Omental fat pad (tissue), 4 donors: ENCODE measurements around the gene FAM131C. TPM values are rescaled to one million over a fixed set of nuclear protein-coding genes. Genes with fewer than 3 reads are reported as not detected.

Source experiments
- ATAC-seq: fragments of 150-250 bp; one replicate; pipeline ENCODE4 v1.9.1; 2016; ENCODE audit warnings: mild to moderate bottlenecking, moderate library complexity; ENCODE audit not compliant: low FRiP score
- DNase-seq: peaks from one replicate; pipeline ENCODE4 v3.0.0-alpha.2; 2019; ENCODE audit warnings: low spot score
- CTCF ChIP-seq, 3 donors: fragments of 450-650 bp; IDR thresholded peaks; one replicate each; pipeline ENCODE4 v1.5.1; 2016 to 2017; ENCODE audit warnings: antibody characterized with exemption in 3 of 3, mild to moderate bottlenecking in 3 of 3, moderate library complexity in 2 of 3
- total RNA-seq, 4 donors: library from RNA; depleted of rRNA; stranded (reverse); fragments of >200 nt; gene quantifications; one replicate each; pipeline ENCODE4 v1.1.0, GENCODE V29; 2016

The FAM131C gene
- total RNA-seq, 4 donors from 2014 or later, result not detected

- ATAC-seq, result no peak
- DNase-seq, result no peak
- no peak for TF ChIP-seq CTCF (IDR thresholded peaks at IDR 0.05)
These were observed 46.1 kb upstream of the FAM131C start for GRCh38 chr1:16119504-16119903.

GRCh38 chr1:16118706-16119105, 45.3 kb upstream of the FAM131C start:
- no peak for TF ChIP-seq CTCF (IDR thresholded peaks at IDR 0.05)
- no peak for ATAC-seq
- DNase-seq, result no peak

- ATAC-seq (no peak), DNase-seq (no peak)
- TF ChIP-seq CTCF (IDR thresholded peaks at IDR 0.05), result no peak
These were observed 44.5 kb upstream of the FAM131C start for GRCh38 chr1:16117936-16118335.

- ATAC-seq, result no peak
- no peak for DNase-seq
- TF ChIP-seq CTCF (IDR thresholded peaks at IDR 0.05), result no peak
These were observed 43.9 kb upstream of the FAM131C start for GRCh38 chr1:16117369-16117768.

GRCh38 chr1:16116625-16117024, 43.2 kb upstream of the FAM131C start:
- no peak for TF ChIP-seq CTCF (IDR thresholded peaks at IDR 0.05)
- no peak for DNase-seq
- no peak for ATAC-seq

GRCh38 chr1:16116002-16116401, 42.6 kb upstream of the FAM131C start:
- ATAC-seq (no peak), DNase-seq (no peak)
- TF ChIP-seq CTCF (IDR thresholded peaks at IDR 0.05), result no peak

- ATAC-seq (no peak), DNase-seq (no peak)
- no peak for TF ChIP-seq CTCF (IDR thresholded peaks at IDR 0.05)
These were observed 42.1 kb upstream of the FAM131C start for GRCh38 chr1:16115468-16115983.
